ENCODE results near the gene MACF1. TPM values are rescaled to one million over a fixed set of nuclear protein-coding genes. Genes with fewer than 3 reads are reported as not detected.

MACF1 gene
- total and polyA plus RNA-seq, 2 of the 13 experiments (the other 11 are each of a cell fraction or from before 2014, with no cell fraction given): 36.7 to 65.4 TPM

DNA sequence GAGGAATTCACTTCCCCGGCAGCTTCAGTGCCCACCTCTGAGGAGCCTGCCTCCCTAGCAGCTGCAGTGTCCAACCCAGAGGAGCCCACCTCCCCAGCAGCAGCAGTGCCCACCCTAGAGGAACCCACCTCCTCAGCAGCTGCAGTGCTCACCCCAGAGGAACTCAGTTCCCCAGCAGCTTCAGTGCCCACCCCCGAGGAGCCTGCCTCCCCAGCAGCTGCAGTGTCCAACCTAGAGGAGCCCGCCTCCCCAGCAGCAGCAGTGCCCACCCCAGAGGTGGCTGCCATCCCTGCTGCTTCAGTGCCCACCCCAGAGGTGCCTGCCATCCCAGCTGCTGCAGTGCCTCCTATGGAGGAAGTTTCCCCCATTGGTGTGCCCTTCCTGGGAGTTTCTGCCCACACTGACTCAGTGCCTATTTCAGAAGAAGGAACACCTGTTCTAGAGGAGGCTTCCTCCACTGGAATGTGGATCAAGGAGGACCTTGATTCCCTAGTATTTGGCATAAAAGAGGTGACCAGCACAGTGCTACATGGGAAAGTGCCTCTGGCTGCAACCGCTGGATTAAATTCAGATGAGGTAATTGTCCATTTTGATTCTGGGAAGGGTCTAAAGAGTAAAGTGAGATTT is 209.5 kb downstream of the MACF1 start (continued):
- TF ChIP-seq, protein P1, sequence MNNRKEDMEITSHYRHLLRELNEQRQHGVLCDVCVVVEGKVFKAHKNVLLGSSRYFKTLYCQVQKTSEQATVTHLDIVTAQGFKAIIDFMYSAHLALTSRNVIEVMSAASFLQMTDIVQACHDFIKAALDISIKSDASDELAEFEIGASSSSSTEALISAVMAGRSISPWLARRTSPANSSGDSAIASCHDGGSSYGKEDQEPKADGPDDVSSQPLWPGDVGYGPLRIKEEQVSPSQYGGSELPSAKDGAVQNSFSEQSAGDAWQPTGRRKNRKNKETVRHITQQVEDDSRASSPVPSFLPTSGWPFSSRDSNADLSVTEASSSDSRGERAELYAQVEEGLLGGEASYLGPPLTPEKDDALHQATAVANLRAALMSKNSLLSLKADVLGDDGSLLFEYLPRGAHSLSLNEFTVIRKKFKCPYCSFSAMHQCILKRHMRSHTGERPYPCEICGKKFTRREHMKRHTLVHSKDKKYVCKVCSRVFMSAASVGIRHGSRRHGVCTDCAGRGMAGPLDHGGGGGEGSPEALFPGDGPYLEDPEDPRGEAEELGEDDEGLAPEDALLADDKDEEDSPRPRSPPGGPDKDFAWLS (CRISPR knock-in tag; IDR thresholded peaks at IDR 0.05; ENCODE audit: borderline replicate concordance): no peak
- no peak for TF ChIP-seq ZNF337 (CRISPR knock-in tag; IDR thresholded peaks at IDR 0.05; ENCODE audit: borderline replicate concordance, low read depth)
- TF ChIP-seq ZNF749 (CRISPR knock-in tag; IDR thresholded peaks at IDR 0.05; ENCODE audit: borderline replicate concordance): no peak
- TF ChIP-seq ZNF33B (CRISPR knock-in tag; IDR thresholded peaks at IDR 0.05): no peak
- peak; percentile 72 for TF ChIP-seq AGO2 (optimal IDR thresholded peaks at IDR 0.05; ENCODE audit: low read depth, low read length)
- no peak for TF ChIP-seq HES4 (CRISPR knock-in tag; IDR thresholded peaks at IDR 0.05; ENCODE audit: borderline replicate concordance)
- TF ChIP-seq ZNF839 (CRISPR knock-in tag; IDR thresholded peaks at IDR 0.05; ENCODE audit: borderline replicate concordance): no peak
- no peak for TF ChIP-seq NCOA5 (CRISPR knock-in tag; IDR thresholded peaks at IDR 0.05)
- no peak for TF ChIP-seq MAFF (IDR thresholded peaks at IDR 0.05; ENCODE audit: low read depth, low read length)
- no peak for TF ChIP-seq SAP130 (CRISPR knock-in tag; IDR thresholded peaks at IDR 0.05; ENCODE audit: low read depth)
- no peak for TF ChIP-seq ELF3 (CRISPR knock-in tag; IDR thresholded peaks at IDR 0.05)
- TF ChIP-seq FOXM1 (CRISPR knock-in tag; IDR thresholded peaks at IDR 0.05): no peak
- TF ChIP-seq ZNF274 (CRISPR knock-in tag; IDR thresholded peaks at IDR 0.05): 0 out of 2 replicates have a peak, but pooled peaks have one; percentile 22
- TF ChIP-seq FOSL1 (CRISPR knock-in tag; IDR thresholded peaks at IDR 0.05; ENCODE audit: borderline replicate concordance): no peak
- no peak for TF ChIP-seq AGO1 (IDR thresholded peaks at IDR 0.05; ENCODE audit: low read depth, low read length, poor library complexity, severe bottlenecking)
- no peak for TF ChIP-seq NKX3-1 (CRISPR knock-in tag; IDR thresholded peaks at IDR 0.05)
- TF ChIP-seq, protein P2, sequence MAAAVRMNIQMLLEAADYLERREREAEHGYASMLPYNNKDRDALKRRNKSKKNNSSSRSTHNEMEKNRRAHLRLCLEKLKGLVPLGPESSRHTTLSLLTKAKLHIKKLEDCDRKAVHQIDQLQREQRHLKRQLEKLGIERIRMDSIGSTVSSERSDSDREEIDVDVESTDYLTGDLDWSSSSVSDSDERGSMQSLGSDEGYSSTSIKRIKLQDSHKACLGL (CRISPR knock-in tag; IDR thresholded peaks at IDR 0.05): no peak
- no peak for TF ChIP-seq HIVEP1 (CRISPR knock-in tag; IDR thresholded peaks at IDR 0.05)
- TF ChIP-seq ZSCAN22 (CRISPR knock-in tag; IDR thresholded peaks at IDR 0.05): no peak
- TF ChIP-seq SETDB1 (CRISPR knock-in tag; IDR thresholded peaks at IDR 0.05; ENCODE audit: borderline replicate concordance): no peak
- TF ChIP-seq, protein P3, sequence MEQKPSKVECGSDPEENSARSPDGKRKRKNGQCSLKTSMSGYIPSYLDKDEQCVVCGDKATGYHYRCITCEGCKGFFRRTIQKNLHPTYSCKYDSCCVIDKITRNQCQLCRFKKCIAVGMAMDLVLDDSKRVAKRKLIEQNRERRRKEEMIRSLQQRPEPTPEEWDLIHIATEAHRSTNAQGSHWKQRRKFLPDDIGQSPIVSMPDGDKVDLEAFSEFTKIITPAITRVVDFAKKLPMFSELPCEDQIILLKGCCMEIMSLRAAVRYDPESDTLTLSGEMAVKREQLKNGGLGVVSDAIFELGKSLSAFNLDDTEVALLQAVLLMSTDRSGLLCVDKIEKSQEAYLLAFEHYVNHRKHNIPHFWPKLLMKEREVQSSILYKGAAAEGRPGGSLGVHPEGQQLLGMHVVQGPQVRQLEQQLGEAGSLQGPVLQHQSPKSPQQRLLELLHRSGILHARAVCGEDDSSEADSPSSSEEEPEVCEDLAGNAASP (CRISPR knock-in tag; IDR thresholded peaks at IDR 0.05; ENCODE audit: borderline replicate concordance): no peak
- no peak for TF ChIP-seq ZNF17 (CRISPR knock-in tag; IDR thresholded peaks at IDR 0.05)
- TF ChIP-seq RCOR2 (CRISPR knock-in tag; IDR thresholded peaks at IDR 0.05): no peak
- no peak for TF ChIP-seq ZNF207 (IDR thresholded peaks at IDR 0.05; ENCODE audit: borderline replicate concordance)

Data from HepG2 (cell line).